Testis (tissue), 3 donors: ENCODE results near the gene ANKRD31. TPM values are rescaled to one million over a fixed set of nuclear protein-coding genes. Genes with fewer than 3 reads are reported as not detected.

Experiments used
- DNase-seq: peaks from one replicate; pipeline ENCODE4 v3.0.0-alpha.2; 2019
- H3K27ac ChIP-seq, 2 donors: fragments of 200-600 bp; sonication (generic); one replicate each; pipeline ENCODE4 v1.5.1; 2019
- H3K27me3 ChIP-seq: fragments of 200-600 bp; sonication (generic); one replicate; pipeline ENCODE4 v1.5.1; 2019
- H3K36me3 ChIP-seq: fragments of 200-600 bp; sonication (generic); one replicate; pipeline ENCODE4 v1.5.1; 2017; ENCODE audit warnings: low read depth; ENCODE audit errors: missing control alignments
- H3K4me1 ChIP-seq: fragments of 200-600 bp; sonication (generic); one replicate; pipeline ENCODE4 v1.5.1; 2019
- H3K4me3 ChIP-seq, 2 donors: fragments of 200-600 bp; sonication (generic); one replicate each; pipeline ENCODE4 v1.5.1; 2017 to 2019
- H3K9me3 ChIP-seq: fragments of 200-600 bp; sonication (generic); one replicate; pipeline ENCODE4 v1.5.1; 2017
- POLR2A ChIP-seq: fragments of 450-650 bp; IDR thresholded peaks from one replicate; pipeline ENCODE4 v1.6.1; 2017; ENCODE audit warnings: antibody characterized with exemption, mild to moderate bottlenecking, moderate library complexity
- WGBS, 2 donors: methylation state at CpG; one replicate each; pipeline ENCODE4 v1.1.5; 2018; 5-methylcytosine and 5-hydroxymethylcytosine counted together
- intact Hi-C: fragments of 100-400 bp; cut with DNase I; formaldehyde crosslinking; loops from one replicate; pipeline ENCODE4 v1.15.1; 2023; ENCODE audit warnings: low total_unique reads
- polyA plus RNA-seq: library from polyadenylated mRNA; stranded (reverse); fragments of 350-450 nt; fragmentation: Illumina TruSeq; extraction: RNeasy Lipid Tissue Mini Kit (QIAGEN cat#74804); gene quantifications from one replicate; pipeline ENCODE4 v1.2.3, GENCODE V29; 2014; ENCODE audit warnings: low read depth, low replicate concordance; ENCODE audit not compliant: insufficient read depth
- total RNA-seq, 2 donors: library from RNA; depleted of rRNA; stranded (reverse); fragments of >200 nt; gene quantifications; one replicate each; pipeline ENCODE4 v1.2.3, GENCODE V29; 2016
- TF ChIP-seq, protein P1 (sequence below), 3 experiments: fragments of 450-650 bp in 2 of 3; fragments of 200-600 bp in 1 of 3; sonication (generic) in 1 of 3; IDR thresholded peaks; one replicate each; pipeline ENCODE4 v1.5.1; 2016 to 2019; ENCODE audit warnings: antibody characterized with exemption in 3 of 3, mild to moderate bottlenecking in 2 of 3, moderate library complexity in 1 of 3

The ANKRD31 gene
- total and polyA plus RNA-seq, 3 donors from 2014 or later = 3.7 to 16.9 (median 10.3) TPM

DNA sequence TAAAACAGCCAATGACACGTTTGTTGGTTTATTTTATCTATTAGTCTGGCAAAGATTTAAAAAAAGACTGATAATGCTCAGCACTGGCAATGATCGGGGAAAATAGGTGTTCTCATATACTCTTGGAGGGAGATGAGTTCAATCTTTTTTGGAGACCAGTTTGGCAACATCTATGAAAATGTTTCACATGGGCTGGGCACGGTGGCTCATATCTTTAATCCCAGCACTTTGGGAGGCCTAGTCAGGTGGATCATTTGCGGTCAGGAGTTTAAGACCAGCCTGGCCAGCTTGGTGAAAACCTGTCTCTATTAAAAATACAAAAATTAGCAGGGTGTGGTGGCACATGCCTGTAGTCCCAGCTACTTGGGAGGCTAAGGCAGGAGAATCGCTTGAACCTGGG is 6.8 kb upstream of the ANKRD31 start:
- WGBS, 2 donors = 83 to 85% methylated on average over 5 of the region's 5 CpGs
- Histone ChIP-seq H3K27ac (no peak overlapping the region), H3K9me3 (no peaks in the 10 kb centered on the region), H3K4me3 (no peak overlapping the region), H3K4me1 (no peaks in the 10 kb centered on the region), H3K36me3 (no peaks in the 10 kb centered on the region), H3K27me3 (no peaks in the 10 kb centered on the region)
- intact Hi-C loops = no loop called here
- TF ChIP-seq POLR2A = no peak
- TF ChIP-seq, protein P1, sequence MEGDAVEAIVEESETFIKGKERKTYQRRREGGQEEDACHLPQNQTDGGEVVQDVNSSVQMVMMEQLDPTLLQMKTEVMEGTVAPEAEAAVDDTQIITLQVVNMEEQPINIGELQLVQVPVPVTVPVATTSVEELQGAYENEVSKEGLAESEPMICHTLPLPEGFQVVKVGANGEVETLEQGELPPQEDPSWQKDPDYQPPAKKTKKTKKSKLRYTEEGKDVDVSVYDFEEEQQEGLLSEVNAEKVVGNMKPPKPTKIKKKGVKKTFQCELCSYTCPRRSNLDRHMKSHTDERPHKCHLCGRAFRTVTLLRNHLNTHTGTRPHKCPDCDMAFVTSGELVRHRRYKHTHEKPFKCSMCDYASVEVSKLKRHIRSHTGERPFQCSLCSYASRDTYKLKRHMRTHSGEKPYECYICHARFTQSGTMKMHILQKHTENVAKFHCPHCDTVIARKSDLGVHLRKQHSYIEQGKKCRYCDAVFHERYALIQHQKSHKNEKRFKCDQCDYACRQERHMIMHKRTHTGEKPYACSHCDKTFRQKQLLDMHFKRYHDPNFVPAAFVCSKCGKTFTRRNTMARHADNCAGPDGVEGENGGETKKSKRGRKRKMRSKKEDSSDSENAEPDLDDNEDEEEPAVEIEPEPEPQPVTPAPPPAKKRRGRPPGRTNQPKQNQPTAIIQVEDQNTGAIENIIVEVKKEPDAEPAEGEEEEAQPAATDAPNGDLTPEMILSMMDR (IDR thresholded peaks at IDR 0.05) = no peak
- no peak for DNase-seq

DNA sequence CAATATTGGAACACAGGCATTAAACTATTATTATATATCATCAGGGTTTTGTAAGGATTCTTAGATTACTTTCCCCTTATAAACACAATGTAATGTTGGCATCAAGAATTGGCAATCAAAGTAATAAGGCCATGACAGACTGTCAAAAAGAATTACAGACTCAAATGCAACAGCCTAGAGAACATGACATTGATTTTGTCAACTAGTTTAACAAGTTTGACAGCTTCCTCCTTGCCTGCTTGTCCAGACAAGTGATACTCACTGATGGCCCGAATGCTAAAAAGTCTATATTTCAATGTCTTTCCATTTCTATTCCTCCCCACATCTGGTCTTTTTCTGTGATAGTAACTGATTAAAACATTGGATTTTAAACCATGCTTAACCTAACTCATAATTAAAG is 6.4 kb upstream of the ANKRD31 start:
- H3K27ac ChIP-seq = no peak overlapping the region
- TF ChIP-seq, protein P1 (IDR thresholded peaks at IDR 0.05) = no peak
- no peak for TF ChIP-seq POLR2A
- H3K27me3 ChIP-seq = no peaks in the 10 kb centered on the region
- no peak overlapping the region for H3K4me3 ChIP-seq
- H3K9me3 ChIP-seq = no peaks in the 10 kb centered on the region
- DNase-seq = no peak
- H3K36me3 ChIP-seq = no peaks in the 10 kb centered on the region
- no peaks in the 10 kb centered on the region for H3K4me1 ChIP-seq
- intact Hi-C loops = no loop called here
- 79 to 85% methylated on average over 1 of the region's 1 CpG for WGBS, 2 donors

DNA sequence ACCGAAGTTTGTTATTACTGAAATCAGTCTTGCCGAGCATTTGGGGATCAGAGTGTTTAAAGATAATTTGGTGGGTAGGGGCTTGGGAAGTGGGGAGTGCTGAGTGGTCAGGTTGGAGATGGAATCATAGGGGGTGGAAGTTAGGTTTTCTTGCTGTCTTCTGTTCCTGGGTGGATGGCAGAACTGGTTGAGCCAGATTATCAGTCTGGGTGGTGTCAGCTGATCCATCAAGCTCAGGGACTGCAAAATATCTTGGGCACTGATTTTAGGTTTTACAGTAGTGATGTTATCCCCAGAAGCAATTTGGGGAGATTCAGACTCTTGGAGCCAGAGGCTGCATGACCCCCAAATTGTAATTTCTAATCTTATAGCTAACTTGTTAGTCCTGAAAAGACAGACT is 5.4 kb upstream of the ANKRD31 start:
- WGBS, 2 donors = 89 to 94% methylated on average over 2 of the region's 2 CpGs
- intact Hi-C loops = no loop called here
- Histone ChIP-seq H3K4me3 (no peak overlapping the region), H3K36me3 (no peaks in the 10 kb centered on the region), H3K27me3 (no peaks in the 10 kb centered on the region), H3K4me1 (no peaks in the 10 kb centered on the region), H3K27ac (no peak overlapping the region), H3K9me3 (no peaks in the 10 kb centered on the region)
- no peak for TF ChIP-seq POLR2A
- TF ChIP-seq, protein P1 (IDR thresholded peaks at IDR 0.05) = no peak
- no peak for DNase-seq

DNA sequence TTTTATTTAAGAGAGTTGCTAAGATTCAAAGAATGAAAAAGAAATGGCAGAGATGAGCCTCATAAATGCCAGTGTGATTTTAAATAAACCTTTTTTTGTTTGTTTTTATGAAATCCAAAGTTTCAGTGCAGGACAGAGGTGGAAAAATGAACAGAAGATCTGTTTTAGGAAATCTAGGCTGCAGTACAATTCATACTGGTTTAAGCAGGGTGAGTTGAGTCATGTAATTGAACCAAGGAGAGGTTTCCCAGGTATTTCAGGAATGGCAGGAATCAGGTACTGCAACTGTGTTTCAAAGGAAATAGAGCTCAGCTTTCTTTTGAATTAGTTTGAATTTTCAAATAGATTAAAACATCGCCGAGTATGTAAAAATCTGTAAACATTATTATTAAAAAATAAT is 3.0 kb upstream of the ANKRD31 start:
- intact Hi-C loops = no loop called here
- no peak overlapping the region for H3K27ac ChIP-seq

DNA sequence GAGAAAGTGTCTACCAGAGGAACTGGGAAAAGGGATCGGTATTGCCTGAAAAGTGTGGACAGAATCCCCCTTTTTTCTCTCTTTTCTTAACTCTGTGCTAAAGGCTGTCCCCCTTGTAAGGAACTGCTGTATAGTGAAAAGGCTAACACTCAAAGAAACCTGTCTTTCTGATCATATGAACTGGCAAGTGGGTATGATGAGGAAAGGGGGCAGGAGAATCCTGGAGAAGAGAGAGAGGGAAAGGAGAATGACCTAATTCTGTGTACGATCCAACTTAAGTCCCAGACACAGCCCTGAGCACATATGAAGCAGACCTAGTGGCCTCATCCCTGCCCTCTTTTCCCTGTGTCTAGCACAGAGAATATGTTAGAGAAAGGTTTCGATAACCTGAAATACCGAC is 967 bp downstream of the ANKRD31 start:
- H3K4me1 ChIP-seq = no peaks in the 10 kb centered on the region
- DNase-seq = no peak
- no peaks in the 10 kb centered on the region for H3K9me3 ChIP-seq
- WGBS, 2 donors = 68 to 69% methylated on average over 4 of the region's 4 CpGs
- H3K36me3 ChIP-seq = no peaks in the 10 kb centered on the region
- H3K4me3 ChIP-seq = peak overlapping the region in 1 of 2 donors; percentile 62
- peak overlapping the region in 1 of 2 donors; percentile 87 for H3K27ac ChIP-seq
- intact Hi-C loops = no loop called here
- H3K27me3 ChIP-seq = no peaks in the 10 kb centered on the region
- TF ChIP-seq, protein P1 (IDR thresholded peaks at IDR 0.05) = no peak
- TF ChIP-seq POLR2A = no peak

More for the DNA sequence above, 3.0 kb upstream of the ANKRD31 start:
- no peaks in the 10 kb centered on the region for H3K9me3 ChIP-seq
- no peaks in the 10 kb centered on the region for H3K4me1 ChIP-seq
- H3K4me3 ChIP-seq = no peak overlapping the region
- DNase-seq = no peak
- H3K27me3 ChIP-seq = no peaks in the 10 kb centered on the region
- TF ChIP-seq POLR2A = no peak
- TF ChIP-seq, protein P1 (IDR thresholded peaks at IDR 0.05) = no peak
- 94 to 95% methylated on average over 2 of the region's 2 CpGs for WGBS, 2 donors
- H3K36me3 ChIP-seq = no peaks in the 10 kb centered on the region
